Measurements from ENCODE around the gene SMIM17.
A peak's percentile ranks its signal among the peaks of the same experiment; 100 is the strongest.
"Not testable (repeated sequence)": the region's sequence is repeated elsewhere in the genome, so short reads cannot be mapped to it uniquely, and the experiment has no call there.

Gene SMIM17

DNA sequence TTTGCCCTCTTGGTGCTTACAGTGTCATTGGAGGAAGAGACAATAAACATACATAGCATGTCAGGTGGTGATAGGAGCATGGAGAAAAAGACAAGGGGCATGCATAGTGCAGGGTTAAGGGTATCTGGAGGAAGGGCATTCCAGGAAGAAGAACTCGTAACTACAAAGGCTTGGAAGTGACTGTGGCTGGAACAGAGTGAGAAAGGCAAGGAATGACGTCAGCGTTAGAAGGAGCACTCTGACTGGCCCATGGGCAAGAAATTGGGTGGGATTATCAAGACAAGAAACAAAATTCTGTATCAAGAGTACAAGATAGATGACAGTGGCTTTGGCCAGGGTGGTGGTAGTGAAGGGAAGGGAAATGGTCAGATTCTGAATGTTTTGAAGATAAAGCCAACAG, 11.2 kb downstream of the SMIM17 start:
- no peak for DNase-seq (ENCODE audit: extremely low read depth in 1 of 2, low read depth in 1 of 2)

DNA sequence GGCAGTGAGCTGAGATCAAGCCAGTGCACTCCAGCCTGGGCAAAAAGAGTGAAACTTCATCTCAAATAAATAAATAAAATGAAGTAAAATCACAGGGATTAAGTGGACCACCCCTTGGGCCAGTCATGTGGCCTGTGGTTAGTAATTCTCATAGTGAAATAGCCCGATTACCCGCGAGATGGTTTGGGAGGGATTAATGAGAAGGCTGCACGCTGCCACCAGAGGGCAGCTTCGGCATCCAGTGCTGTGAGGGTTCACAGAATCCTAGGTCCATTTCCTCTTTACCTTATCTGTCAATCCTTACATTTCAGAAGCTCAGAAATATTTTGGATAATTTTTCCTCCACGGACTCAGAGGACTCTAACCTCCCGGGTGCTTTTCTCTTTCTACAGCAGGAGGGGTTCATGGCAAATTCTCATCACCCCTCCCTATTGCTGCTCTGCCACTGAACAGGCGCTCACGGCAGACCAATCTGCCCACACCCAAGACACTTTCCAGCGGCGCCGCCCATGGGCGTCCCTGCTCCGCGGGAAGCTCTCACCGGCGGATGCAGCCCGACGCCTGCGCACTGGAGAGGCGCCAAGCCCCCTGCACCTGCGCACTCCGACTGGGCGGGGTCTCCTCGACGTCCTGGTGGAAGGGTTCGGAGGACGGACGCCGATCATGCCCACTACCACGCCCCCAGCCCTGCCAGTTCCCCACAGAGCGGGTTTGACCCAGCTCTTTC, 17.6 kb downstream of the SMIM17 start:
- DNase-seq (ENCODE audit: extremely low read depth in 1 of 2, low read depth in 1 of 2): no peak

DNA sequence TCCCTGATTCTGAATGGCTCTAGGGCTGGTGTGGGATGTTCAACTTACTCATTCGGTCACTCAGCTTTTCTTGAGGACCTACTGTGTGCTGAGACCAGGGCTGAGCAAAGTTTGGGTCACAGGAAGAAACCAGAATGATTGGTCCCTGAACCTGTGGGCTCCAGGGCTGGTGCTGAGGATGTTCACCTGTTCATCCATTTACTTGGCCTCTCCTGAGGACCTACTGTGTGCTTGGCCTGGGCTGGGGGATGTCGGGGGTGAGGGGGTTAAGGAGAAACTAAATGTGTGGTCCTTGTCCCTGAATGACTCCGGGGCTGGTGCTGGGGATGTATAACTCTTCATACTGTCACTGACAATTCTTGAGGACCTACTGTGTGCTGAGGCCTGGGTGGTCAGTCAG, 18.3 kb downstream of the SMIM17 start:
- DNase-seq (ENCODE audit: extremely low read depth in 1 of 2, low read depth in 1 of 2): no peak

DNA sequence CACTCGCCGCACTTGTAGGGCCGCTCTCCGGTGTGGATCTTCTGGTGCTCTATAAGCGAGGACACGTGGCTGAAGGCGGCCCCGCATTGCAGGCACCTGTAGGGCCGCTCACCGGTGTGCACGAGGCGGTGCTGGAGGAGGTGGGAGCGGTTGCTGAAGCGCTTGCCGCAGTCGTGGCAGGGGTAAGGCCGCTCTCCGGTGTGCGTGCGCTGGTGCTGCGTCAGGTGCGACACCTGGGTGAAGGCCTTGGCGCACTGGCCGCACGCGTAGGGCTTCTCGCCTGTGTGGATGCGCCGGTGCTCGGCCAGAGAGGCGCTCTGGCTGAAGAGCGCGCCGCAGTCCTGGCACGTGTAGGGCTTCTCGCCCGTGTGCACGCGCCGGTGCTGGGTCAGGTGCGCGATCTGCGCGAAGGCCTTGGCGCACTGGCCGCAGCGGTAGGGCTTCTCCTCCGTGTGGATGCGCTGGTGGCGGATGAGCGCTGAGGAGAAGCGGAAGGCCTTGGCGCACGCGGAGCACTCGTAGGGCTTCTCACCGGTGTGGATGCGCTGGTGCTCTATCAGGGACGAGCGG, 21.1 kb downstream of the SMIM17 start:
- no peak for DNase-seq (ENCODE audit: extremely low read depth in 1 of 2, low read depth in 1 of 2)

DNA sequence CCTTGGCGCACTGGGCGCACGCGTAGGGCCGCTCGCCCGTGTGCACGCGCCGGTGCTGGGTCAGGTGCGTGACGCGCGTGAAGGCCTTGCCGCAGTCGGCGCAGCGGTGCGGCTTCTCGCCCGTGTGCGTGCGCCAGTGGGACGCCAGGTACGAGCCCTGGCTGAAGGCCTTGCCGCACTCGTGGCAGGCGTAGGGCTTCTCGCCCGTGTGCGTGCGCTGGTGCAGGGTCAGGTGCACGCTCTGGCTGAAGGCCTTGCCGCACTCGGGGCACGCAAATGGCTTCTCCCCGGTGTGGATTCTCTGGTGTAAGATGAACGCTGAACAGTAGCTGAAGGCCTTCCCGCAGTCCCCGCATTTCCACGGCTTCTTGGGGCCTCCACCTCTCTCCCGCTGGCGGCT, 21.6 kb downstream of the SMIM17 start:
- no peak for DNase-seq (ENCODE audit: extremely low read depth in 1 of 2, low read depth in 1 of 2)

DNA sequence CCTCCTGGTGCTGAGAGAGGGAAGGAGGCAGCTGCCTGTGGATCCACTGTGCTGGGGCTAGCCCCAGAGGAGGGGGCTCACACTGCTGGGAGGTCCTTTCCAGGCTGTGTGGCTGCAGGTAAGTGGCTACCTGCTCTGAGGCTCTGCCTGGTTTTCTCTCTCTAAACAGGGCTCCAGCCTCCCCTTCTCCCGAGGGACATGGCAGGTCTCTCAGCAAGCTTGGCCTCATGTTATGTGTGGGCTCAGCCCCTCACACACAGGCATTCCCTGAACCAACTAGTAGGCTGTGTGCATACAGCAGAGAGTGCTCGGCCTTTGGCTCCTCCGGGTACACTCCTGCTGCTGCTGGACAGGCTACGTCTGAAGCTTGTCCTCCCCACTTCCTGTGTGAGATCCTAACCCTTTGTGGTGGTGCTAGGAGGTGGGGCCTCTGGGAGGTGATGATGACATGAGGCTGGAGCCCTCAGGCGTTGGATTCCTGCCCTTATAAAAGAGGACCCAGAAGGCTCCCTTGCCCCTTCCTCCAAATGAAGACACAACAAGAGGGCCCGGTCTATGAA, 24.4 kb downstream of the SMIM17 start:
- no peak for DNase-seq (ENCODE audit: extremely low read depth in 1 of 2, low read depth in 1 of 2)

DNA sequence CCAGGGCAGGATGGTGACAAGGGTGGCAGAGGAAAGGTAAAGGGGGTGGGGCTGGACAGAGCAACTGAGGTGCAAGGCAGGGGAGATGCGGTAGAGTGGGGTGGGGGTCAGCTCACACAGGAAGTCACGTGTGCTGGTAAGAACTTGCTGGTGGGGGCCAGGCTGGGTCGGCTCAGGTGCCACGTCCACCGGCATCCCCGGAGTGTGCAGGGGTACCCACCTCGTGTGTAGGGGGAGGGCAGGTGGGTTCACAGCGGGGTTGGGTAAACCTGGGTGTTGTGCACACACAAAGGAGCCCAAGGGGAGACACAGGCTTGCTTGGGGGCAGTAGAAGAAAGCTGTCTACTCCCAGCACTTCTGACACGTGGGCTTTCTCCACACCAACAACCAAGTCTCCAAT, 25.7 kb downstream of the SMIM17 start:
- no peak for DNase-seq (ENCODE audit: extremely low read depth in 1 of 2, low read depth in 1 of 2)

DNA sequence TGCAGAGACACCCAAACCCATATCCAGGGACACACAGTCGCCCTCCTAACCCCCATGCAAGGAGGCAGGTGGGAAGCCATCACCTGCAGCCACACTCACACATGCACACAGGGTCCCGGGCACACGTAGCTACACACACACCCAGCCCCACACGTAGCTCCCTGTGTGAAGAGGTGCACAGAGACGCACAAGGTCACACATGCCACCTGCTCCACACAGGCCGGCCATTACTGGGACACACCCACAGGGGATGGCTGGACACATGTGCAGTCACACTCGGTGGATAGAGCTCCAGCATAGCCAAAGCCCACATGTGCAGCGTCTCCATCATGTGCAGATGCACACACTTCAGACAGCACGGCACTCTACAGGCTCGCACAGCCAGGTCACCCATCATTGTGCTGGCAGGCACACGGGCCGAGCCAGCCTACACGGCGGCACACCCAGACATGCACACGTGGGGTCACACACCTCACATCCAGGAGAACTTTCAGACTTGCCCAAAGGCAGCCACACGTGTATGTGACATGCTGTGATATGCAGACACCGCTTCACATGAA, 27.5 kb downstream of the SMIM17 start:
- no peak for DNase-seq (ENCODE audit: extremely low read depth in 1 of 2, low read depth in 1 of 2)

DNA sequence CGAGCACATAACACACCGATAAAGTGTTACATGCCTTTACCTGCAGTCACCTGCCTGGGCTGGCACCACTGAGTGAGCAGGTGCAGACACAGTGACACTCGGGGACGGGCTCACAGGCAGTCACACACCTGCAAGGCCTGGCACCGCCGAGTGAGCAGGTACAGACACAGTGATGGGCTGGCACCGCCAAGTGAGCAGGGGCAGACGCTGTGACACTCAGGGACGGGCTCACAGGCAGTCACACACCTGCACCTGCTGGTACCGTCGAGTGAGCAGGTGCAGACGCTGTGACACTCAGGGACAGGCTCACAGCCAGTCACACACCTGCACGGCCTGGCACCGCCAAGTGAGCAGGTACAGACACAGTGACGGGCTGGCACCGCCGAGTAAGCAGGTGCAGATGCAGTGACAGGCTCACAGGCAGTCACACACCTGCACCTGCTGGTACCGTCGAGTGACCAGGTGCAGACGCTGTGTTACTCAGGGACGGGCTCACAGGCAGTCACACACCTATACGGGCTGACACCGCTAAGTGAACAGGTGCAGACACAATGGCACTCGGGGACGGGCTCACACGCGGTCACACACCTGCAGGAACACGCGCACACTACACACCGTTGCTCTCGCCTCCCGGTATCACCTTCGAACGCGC, 28.1 kb downstream of the SMIM17 start:
- no peak for DNase-seq (ENCODE audit: extremely low read depth in 1 of 2, low read depth in 1 of 2)

DNA sequence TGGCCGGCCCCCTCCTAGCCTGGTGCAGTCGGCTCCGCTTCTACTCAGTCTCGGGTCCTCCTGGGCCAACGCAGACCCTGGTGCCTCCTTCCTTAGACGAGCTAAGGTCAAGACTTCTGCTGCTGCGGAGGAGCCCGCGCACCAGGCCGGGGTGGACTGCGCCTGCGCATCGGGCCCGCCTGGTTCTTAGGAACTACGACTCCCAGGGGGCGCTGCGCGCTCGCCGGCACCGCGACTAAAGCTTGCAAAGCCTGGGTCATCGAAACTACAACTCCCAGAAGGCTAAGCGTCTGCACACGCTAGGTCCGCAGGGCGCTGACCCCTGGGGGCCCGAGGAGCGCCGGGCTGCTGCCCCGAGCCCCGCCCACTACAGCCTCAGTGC, 28.6 kb downstream of the SMIM17 start, which contains the start of gene ZNF835:
Gene ZNF835, minus strand, starts transcription at position 145 of the 382 bp plus-strand sequence. CDS start 6,559 bp downstream, outside the sequence.
- peak; percentile 51 to 78 for DNase-seq (ENCODE audit: extremely low read depth in 1 of 2, low read depth in 1 of 2)

DNA sequence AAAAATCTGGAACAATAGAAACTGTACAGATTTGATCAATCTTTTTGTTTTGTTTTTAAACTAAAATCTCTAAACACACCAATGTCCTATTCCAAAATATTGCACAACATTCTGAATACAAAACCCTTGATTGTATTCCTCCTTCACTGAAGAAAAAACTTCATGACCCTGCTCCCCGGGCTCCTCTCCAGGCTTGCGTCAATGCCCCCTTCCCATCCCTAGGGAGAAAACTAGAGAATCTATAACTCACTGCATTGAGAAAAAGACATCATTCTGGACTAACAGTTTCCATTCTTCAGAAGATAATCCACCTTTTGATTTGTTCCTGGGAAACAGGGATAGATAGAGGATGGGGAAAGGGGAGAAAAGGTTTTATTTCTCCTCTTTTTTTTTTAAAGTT, 29.7 kb downstream of the SMIM17 start:
- DNase-seq (ENCODE audit: extremely low read depth in 1 of 2, low read depth in 1 of 2): not testable (repeated sequence)

DNA sequence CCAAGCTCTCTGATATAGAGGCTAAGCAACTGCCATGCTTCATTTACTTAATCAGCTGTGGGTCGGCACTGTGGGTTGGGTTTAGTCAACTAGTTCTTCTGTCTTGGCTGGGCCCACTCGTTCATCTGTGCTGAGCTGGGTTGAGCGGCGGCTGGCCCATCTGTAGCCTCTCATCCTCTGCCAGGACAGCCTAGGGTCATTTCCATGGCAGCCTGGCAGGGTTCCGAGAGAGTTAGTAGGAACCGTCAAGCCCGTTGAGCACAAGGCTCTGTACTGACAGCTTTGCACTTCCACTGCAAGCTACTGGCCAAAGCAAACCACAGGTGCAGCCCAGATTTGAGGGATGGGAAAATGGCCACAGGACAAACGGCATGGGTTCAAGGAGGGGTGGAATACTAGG, 35.2 kb downstream of the SMIM17 start:
- no peak for DNase-seq (ENCODE audit: extremely low read depth in 1 of 2, low read depth in 1 of 2)

DNA sequence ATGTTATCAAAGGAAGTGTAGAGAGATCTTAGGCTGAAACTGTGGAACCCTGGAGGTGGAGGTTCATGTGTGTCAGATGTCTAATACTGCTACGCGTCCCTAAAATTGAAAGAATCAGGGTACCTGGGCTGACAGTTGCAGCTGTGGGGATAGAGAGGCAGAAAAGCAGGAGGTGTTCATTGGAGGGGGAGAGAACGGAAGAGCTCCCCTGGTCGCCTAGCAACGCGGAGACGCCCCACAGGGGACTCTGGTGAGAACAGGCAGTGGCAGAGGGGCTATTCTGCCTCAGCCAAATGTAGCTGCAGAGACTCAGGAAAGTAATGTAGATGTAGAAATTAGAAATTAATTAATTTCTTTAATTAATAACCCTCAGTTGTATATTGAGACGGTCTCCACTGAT, 38.7 kb downstream of the SMIM17 start:
- no peak for DNase-seq (ENCODE audit: extremely low read depth in 1 of 2, low read depth in 1 of 2)

DNA sequence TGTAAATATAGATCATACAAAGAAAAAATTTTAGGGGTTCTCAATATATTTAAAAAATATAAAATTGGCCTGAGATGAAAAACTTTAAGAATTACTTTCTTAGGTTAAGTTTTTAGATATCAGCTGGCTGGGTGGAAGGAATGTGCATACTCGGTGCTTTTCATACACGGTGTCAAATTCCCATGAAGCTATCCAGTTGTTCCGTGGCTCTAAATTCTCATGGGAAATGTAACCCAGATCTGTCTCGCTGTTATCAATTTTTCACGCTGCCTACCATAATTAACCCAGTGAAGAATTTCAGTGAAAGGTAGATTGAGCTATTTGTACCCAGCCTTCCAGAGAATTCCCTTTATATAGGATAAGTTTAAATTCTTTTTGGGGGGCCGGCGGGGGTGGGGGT, 40.2 kb downstream of the SMIM17 start:
- DNase-seq (ENCODE audit: extremely low read depth in 1 of 2, low read depth in 1 of 2): no peak

DNA sequence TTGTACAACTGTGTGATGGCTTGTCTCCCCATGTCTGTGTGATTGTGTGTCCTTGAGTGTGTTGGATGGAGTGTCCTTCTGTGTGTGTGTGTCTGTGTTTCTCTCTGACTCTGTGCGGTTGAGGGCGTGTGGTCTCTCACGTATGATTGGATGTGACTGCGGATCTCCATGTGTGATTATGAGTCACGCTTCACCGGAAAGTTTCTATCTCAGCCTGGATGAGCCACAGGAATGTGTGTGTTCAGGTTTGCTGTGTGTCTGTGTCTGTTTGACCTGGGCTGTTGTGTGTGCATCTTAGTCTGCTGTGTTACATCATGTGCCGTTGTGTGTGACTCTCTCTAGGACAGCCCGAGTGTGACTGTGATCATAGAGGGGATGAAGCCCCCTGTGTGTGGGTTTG, 44.1 kb downstream of the SMIM17 start:
- no peak for DNase-seq (ENCODE audit: extremely low read depth in 1 of 2, low read depth in 1 of 2)

DNA sequence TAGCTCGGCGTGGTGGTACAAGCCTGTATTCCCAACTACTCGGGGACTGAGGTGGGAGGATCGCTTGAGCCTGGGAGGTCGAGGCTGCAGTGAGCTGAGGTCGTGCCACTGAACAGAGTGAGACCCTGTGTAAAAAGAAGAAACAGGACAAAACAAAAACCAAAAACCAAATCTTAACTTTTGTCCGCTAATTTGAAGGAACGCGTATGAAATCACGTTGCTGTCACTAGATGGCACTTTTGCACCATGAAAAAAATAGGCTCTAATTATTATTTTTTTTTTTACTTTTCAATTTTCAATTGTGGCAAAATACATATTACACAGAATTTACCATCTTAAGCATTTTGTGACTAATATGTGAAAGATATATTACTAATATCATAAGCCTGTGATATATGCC, 46.2 kb downstream of the SMIM17 start:
- DNase-seq (ENCODE audit: extremely low read depth in 1 of 2, low read depth in 1 of 2): no peak

DNA sequence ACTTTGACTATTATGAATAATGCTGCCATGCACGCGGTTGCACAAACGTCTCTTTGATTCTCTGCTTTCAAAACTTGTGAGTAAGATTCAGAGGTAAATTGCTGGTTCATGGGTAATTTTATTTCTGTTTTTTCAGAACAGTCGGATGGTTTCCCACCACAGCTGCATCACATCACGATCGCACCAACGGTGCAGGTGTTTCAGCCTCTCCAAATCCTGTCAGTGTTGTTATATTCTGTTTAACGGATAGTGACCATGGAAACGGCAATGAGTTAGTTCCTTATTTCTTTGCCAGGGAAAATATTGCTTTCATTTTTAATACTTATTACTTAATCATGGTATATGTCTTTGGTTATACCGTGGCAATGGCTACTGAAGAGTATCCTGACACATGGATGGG, 47.7 kb downstream of the SMIM17 start:
- DNase-seq (ENCODE audit: extremely low read depth in 1 of 2, low read depth in 1 of 2): no peak

DNA sequence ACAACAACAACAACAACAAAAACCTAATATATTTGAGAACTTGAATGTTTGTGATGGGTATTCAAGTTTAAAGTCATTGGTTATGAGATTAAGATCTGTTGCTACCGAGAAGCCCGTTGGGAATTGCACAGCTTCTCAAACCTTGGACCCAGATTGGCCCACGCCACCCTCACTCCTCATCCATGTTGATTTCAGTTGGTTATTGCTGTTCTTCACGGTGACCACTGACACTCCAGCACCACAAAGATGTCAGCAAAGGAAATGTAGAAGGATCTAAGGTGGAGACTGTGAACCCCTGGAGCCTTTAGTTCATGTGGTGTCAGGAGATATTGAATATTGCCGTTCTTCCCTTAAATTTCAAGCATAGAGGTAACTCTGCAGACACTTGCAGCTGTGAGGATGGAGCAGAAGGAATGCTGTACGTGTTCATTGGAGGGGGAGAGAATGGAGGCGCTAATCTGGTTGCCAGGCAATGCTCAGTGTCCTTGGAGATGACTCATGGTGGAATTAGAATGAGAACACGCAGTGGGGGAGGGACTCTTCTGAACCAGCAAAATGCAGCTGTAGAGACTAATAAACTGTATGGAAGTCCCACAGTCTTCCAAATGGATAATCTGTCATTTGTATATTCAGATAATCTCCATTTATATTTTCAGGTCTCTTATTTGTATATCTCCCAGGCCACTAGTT, 49.4 kb downstream of the SMIM17 start:
- DNase-seq (ENCODE audit: extremely low read depth in 1 of 2, low read depth in 1 of 2): no peak

DNA sequence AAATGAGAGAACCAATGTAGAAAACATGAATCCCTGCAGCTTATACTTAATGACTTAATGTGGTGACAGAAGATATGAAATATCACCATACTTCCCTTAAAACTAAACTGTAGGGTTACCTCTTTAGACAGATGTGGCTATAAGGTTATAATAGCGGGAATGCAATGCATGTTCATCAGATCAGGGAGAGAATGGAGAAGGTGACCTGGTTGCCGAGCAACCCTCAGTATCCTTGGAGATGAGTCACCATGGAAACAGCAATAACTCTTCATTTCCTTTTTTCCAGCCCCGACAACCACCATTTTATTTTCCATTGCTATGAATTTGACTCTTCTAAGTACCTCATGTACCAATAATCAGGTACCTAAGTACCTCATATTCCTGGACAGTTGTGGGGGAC, 56.6 kb downstream of the SMIM17 start:
- no peak for DNase-seq (ENCODE audit: extremely low read depth in 1 of 2, low read depth in 1 of 2)

DNA sequence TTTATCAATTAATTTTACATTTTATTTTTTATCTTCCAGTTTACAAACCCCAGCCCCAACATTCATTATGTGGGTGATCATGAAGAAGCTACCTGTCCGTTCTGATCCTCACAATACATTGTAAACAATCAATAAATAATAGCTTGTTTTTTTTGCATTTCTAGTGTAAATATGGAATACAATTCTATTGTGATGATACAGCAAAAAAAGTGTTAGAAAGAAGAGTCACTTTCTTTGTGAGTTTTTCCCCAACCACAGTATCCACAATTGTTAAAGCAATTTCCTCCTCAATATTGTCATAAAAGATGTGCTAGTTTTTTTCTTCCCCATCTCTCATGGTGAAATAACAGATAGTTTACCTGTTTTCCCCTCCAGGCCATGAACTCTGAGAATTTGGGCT, 58.9 kb downstream of the SMIM17 start:
- DNase-seq (ENCODE audit: extremely low read depth in 1 of 2, low read depth in 1 of 2): no peak

DNA sequence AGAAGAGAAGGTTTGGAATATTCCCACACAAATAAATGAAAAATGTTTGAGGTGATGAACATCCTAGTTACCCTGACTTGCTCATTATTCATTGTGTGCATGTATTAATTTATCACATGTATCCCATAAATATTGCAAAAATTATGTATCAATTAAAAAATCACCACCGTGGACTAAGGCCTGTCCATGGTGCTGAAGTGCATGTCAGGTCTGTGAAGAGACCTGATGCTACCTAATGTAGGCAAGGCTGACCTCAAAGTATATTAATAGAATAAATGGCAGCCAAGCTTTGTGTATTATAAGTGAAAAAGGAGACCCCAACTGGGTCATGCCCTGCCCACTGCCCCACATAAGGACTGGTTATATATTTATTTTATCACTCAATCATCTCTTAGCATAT, 63.0 kb downstream of the SMIM17 start:
- no peak for DNase-seq (ENCODE audit: extremely low read depth in 1 of 2, low read depth in 1 of 2)
